NCI-H2171 treated with DMSO at 0.1 percent for 48 hours (cell line): ENCODE data around the gene NKG7.

Source experiments
- DNase-seq: peaks from one replicate; lab custom pipeline; 2025; lab: John Stamatoyannopoulos, UW

The NKG7 gene

GRCh38 chr19:51337141-51337860 lies 35.2 kb downstream of the NKG7 start:
- DNase-seq, result no peak

GRCh38 chr19:51333836-51334460 lies 38.5 kb downstream of the NKG7 start:
- no peak for DNase-seq

- no peak for DNase-seq
Observed at GRCh38 chr19:51331716-51332115, 40.7 kb downstream of the NKG7 start.

GRCh38 chr19:51331193-51331592 lies 41.3 kb downstream of the NKG7 start:
- DNase-seq, result no peak

GRCh38 chr19:51330366-51330765 lies 42.1 kb downstream of the NKG7 start:
- DNase-seq, result no peak

GRCh38 chr19:51329411-51329810 lies 43.0 kb downstream of the NKG7 start:
- DNase-seq, result no peak

- DNase-seq, result no peak
Observed at GRCh38 chr19:51327066-51328001, 45.1 kb downstream of the NKG7 start.

GRCh38 chr19:51326216-51327065 lies 46.0 kb downstream of the NKG7 start:
- no peak for DNase-seq

- DNase-seq, result no peak
Observed at GRCh38 chr19:51325161-51325976, 47.1 kb downstream of the NKG7 start.

GRCh38 chr19:51324167-51324481 lies 48.3 kb downstream of the NKG7 start:
- DNase-seq, result no peak

- DNase-seq, result no peak
Observed at GRCh38 chr19:51323481-51324166, 48.8 kb downstream of the NKG7 start.

- DNase-seq, result no peak
Observed at GRCh38 chr19:51321799-51322198, 50.7 kb downstream of the NKG7 start.
